ENCODE measurements around the gene LIME1. TPM values are rescaled to one million over a fixed set of nuclear protein-coding genes. Genes with fewer than 3 reads are reported as not detected.

LIME1 gene
- total and polyA plus RNA-seq, 10 of the 15 experiments (the other 5 are each of a cell fraction or from before 2014, with no cell fraction given), result 0.35 to 154 (median 49.9) TPM

GRCh38 chr20:63702036-63702665 lies 34.3 kb upstream of the LIME1 start:
- RAD21 ChIA-PET (ENCODE audit: unreplicated experiment), result interaction anchor here (0.5 kb wide), 1 partner anchor 27 kb away, joined by 4 read pairs; no protein-coding TSS in a partner anchor
- Histone ChIP-seq H3K4me2 (ENCODE audit: control insufficient read depth, insufficient read depth) (no peak overlapping the region), H3K27ac (ENCODE audit: control insufficient read depth, insufficient read depth) (no peak overlapping the region), H3K27me3 (replicated peaks in 1 of 2; ENCODE audit: control insufficient read depth in 2 of 2, insufficient read depth in 2 of 2, low read length in 1 of 2) (no peaks in the 10 kb centered on the region), H3K9ac (ENCODE audit: control insufficient read depth, insufficient read depth, low read length) (no peak overlapping the region), H3K4me1 (ENCODE audit: control insufficient read depth, insufficient read depth, low read length) (peaks cover 25% of the 10 kb centered on the region), H3K36me3 (ENCODE audit: control insufficient read depth in 2 of 2, insufficient read depth in 2 of 2, low read length in 1 of 2) (peaks cover 5 to 7% of the 10 kb centered on the region in 2 experiments; a peak in 3 of 4 replicates), H2AFZ (ENCODE audit: control insufficient read depth, low read depth, low read length) (no peak overlapping the region), H4K20me1 (ENCODE audit: control insufficient read depth, insufficient read depth) (no peaks in the 10 kb centered on the region), H3K79me2 (ENCODE audit: control insufficient read depth, insufficient read depth, low read length) (peaks cover 13% of the 10 kb centered on the region), H3K9me3 (replicated peaks; ENCODE audit: control insufficient read depth, insufficient read depth, low read length) (no peaks in the 10 kb centered on the region), H3K4me3 (no peak overlapping the region)
- ATAC-seq, result no peak
- 92% methylated on average over 16 of the region's 16 CpGs for WGBS (ENCODE audit: insufficient coverage, insufficient replicate concordance, low lambda C conversion rate, missing lambda C conversion rate)
- intact Hi-C loops (cut with micrococcal nuclease; ENCODE audit: unreplicated experiment), result no loop called here
- POLR2A ChIA-PET, result no interaction called here
- in situ Hi-C loops (cut with MboI), result no loop called here
- SMC1A ChIA-PET (ENCODE audit: uncharacterized antibody, unreplicated experiment), result interaction anchor here (0.9 kb wide), 1 partner anchor 163 kb away, joined by 3 read pairs; the partner anchor contains the start of gene TPD52L2
- FAIRE-seq, result no peak
- no TSS peak for BruUV-seq (replicated peaks)
- no peak for DNase-seq (ENCODE audit: low read depth, low spot score)
- CTCF ChIA-PET, result no interaction called here
- peak; percentile 66 for TF ChIP-seq POLR2A (IDR thresholded peaks at IDR 0.05; ENCODE audit: low read depth, low read length)
- TF ChIP-seq CUX1 (IDR thresholded peaks at IDR 0.05; ENCODE audit: insufficient replicate concordance, low read depth, low read length), result no peak

All from GM12878 (cell line).